MM.1S (cell line): ENCODE measurements around the gene OTULINL.

Experiments used
- DNase-seq: peaks from one replicate; pipeline ENCODE4 v3.0.0-alpha.2; 2015
- H2AFZ ChIP-seq: fragments of 300-600 bp; sonication (generic); 2 replicates; pipeline ENCODE4 v1.6.0; 2016; ENCODE audit warnings: antibody characterized with exemption, low read length
- H3F3A ChIP-seq: fragments of 300-600 bp; sonication (generic); 2 replicates; pipeline ENCODE4 v1.6.1; 2016; ENCODE audit warnings: mild to moderate bottlenecking, antibody characterized with exemption, low read length, moderate library complexity, mixed read lengths; ENCODE audit not compliant: insufficient read depth
- H3K27ac ChIP-seq: fragments of 300-600 bp; sonication (generic); 2 replicates; pipeline ENCODE4 v1.5.1; 2016; ENCODE audit warnings: mild to moderate bottlenecking, low read length
- H3K27me3 ChIP-seq: fragments of 300-600 bp; sonication (generic); replicated peaks from 2 replicates; pipeline ENCODE4 v1.6.0; 2016; ENCODE audit warnings: low read length; ENCODE audit not compliant: insufficient read depth
- H3K36me3 ChIP-seq: fragments of 300-600 bp; sonication (generic); replicated peaks from 2 replicates; pipeline ENCODE4 v1.6.1; 2016; ENCODE audit warnings: mild to moderate bottlenecking, low read length, mixed read lengths; ENCODE audit not compliant: insufficient read depth
- H3K4me1 ChIP-seq: fragments of 300-600 bp; sonication (generic); 2 replicates; pipeline ENCODE4 v1.6.1; 2016; ENCODE audit warnings: low read length, mixed read lengths
- H3K4me2 ChIP-seq: fragments of 300-600 bp; sonication (generic); 2 replicates; pipeline ENCODE4 v1.6.0; 2016; ENCODE audit warnings: low read depth, low read length
- H3K4me3 ChIP-seq: fragments of 300-600 bp; sonication (generic); 2 replicates; pipeline ENCODE4 v1.5.1; 2016; ENCODE audit warnings: low read length, mixed read lengths
- H3K79me2 ChIP-seq: fragments of 300-600 bp; sonication (generic); 2 replicates; pipeline ENCODE4 v1.6.1; 2016; ENCODE audit warnings: mixed run types, low read length, mixed read lengths
- H3K9ac ChIP-seq: fragments of 300-600 bp; sonication (generic); 2 replicates; pipeline ENCODE4 v1.6.1; 2016; ENCODE audit warnings: low read length, mixed read lengths
- H3K9me2 ChIP-seq: fragments of 300-600 bp; sonication (generic); replicated peaks from 2 replicates; pipeline ENCODE4 v1.6.1; 2016; ENCODE audit warnings: mild to moderate bottlenecking, low read length, mixed read lengths; ENCODE audit not compliant: insufficient read depth
- H3K9me3 ChIP-seq: fragments of 300-600 bp; sonication (generic); replicated peaks from 2 replicates; pipeline ENCODE4 v1.6.1; 2016; ENCODE audit warnings: mild to moderate bottlenecking, low read length, mixed read lengths; ENCODE audit not compliant: insufficient read depth
- H4K20me1 ChIP-seq: fragments of 300-600 bp; sonication (generic); 2 replicates; pipeline ENCODE4 v1.6.1; 2016; ENCODE audit warnings: mild to moderate bottlenecking, low read length, moderate library complexity, mixed read lengths; ENCODE audit not compliant: insufficient read depth
- CTCF ChIP-seq: fragments of 300-600 bp; sonication (generic); IDR thresholded peaks from 2 replicates; pipeline ENCODE4 v1.5.1; 2016; ENCODE audit warnings: antibody characterized with exemption, low read length, mixed read lengths
- EZH2 ChIP-seq: fragments of 300-600 bp; sonication (generic); optimal IDR thresholded peaks from 2 replicates; pipeline ENCODE3; 2017; ENCODE audit warnings: low read depth, mild to moderate bottlenecking, antibody characterized with exemption, low read length, mixed read lengths
- EZH2phosphoT487 ChIP-seq: fragments of 300-600 bp; sonication (generic); IDR thresholded peaks from 2 replicates; pipeline ENCODE4 v1.6.1; 2018; ENCODE audit warnings: antibody characterized with exemption, low read length

OTULINL gene

GRCh38 chr5:14594378-14595074 lies 12.9 kb downstream of the OTULINL start:
- peak overlapping the region; percentile 66 for H3K9ac ChIP-seq
- H3K79me2 ChIP-seq = peaks cover 96% of the 10 kb centered on the region

GRCh38 chr5:14595189-14595588 lies 13.6 kb downstream of the OTULINL start:
- peak; percentile 88 for DNase-seq
- Histone ChIP-seq H2AFZ (peak overlapping the region; percentile 28; the same call in 1 of the 2 replicates), H3F3A (peaks cover 44% of the 10 kb centered on the region), H3K27me3 (no peaks in the 10 kb centered on the region), H3K4me3 (peak overlapping the region; percentile 54), H3K27ac (peak overlapping the region; percentile 98), H3K9me2 (no peaks in the 10 kb centered on the region), H3K79me2 (peaks cover 96% of the 10 kb centered on the region), H3K9ac (peak overlapping the region; percentile 66), H3K36me3 (no peaks in the 10 kb centered on the region), H4K20me1 (no peaks in the 10 kb centered on the region), H3K4me1 (peaks cover 75% of the 10 kb centered on the region), H3K9me3 (no peaks in the 10 kb centered on the region), H3K4me2 (peak overlapping the region; percentile 99)
- no peak for TF ChIP-seq EZH2phosphoT487
- TF ChIP-seq EZH2 = no peak
- no peak for TF ChIP-seq CTCF

More at GRCh38 chr5:14594378-14595074, 12.9 kb downstream of the OTULINL start:
- Histone ChIP-seq H3K4me3 (peak overlapping the region; percentile 54), H3K4me1 (peaks cover 69% of the 10 kb centered on the region), H4K20me1 (no peaks in the 10 kb centered on the region), H3K27ac (peak overlapping the region; percentile 98), H3K4me2 (peak overlapping the region; percentile 99), H2AFZ (peak overlapping the region; percentile 28; the same call in 1 of the 2 replicates), H3K9me3 (no peaks in the 10 kb centered on the region), H3K36me3 (no peaks in the 10 kb centered on the region), H3F3A (peaks cover 44% of the 10 kb centered on the region), H3K9me2 (no peaks in the 10 kb centered on the region), H3K27me3 (no peaks in the 10 kb centered on the region)
- TF ChIP-seq EZH2 (no peak), EZH2phosphoT487 (no peak), CTCF (no peak)
- DNase-seq = no peak

GRCh38 chr5:14595891-14596290 lies 14.3 kb downstream of the OTULINL start:
- Histone ChIP-seq H3F3A (peaks cover 51% of the 10 kb centered on the region), H3K4me1 (peaks cover 79% of the 10 kb centered on the region), H2AFZ (no peak overlapping the region), H3K9me2 (no peaks in the 10 kb centered on the region), H4K20me1 (no peaks in the 10 kb centered on the region), H3K9me3 (no peaks in the 10 kb centered on the region), H3K4me3 (peak overlapping the region; percentile 54), H3K27me3 (no peaks in the 10 kb centered on the region), H3K79me2 (peaks cover 92% of the 10 kb centered on the region), H3K36me3 (no peaks in the 10 kb centered on the region), H3K4me2 (peak overlapping the region; percentile 99), H3K27ac (peak overlapping the region; percentile 98), H3K9ac (peak overlapping the region; percentile 66)
- no peak for TF ChIP-seq EZH2phosphoT487
- DNase-seq = no peak

- Histone ChIP-seq H4K20me1 (no peaks in the 10 kb centered on the region), H3K27ac (peak overlapping the region; percentile 98; the same call in 1 of the 2 replicates), H3K27me3 (no peaks in the 10 kb centered on the region), H2AFZ (no peak overlapping the region), H3K79me2 (peaks cover 89% of the 10 kb centered on the region), H3K4me3 (no peak overlapping the region), H3K9me3 (no peaks in the 10 kb centered on the region), H3K36me3 (no peaks in the 10 kb centered on the region), H3F3A (peaks cover 54% of the 10 kb centered on the region), H3K4me1 (peaks cover 89% of the 10 kb centered on the region), H3K9me2 (no peaks in the 10 kb centered on the region), H3K4me2 (peak overlapping the region; percentile 99), H3K9ac (no peak overlapping the region)
- peak; percentile 64 for DNase-seq
- no peak for TF ChIP-seq EZH2phosphoT487
- no peak for TF ChIP-seq EZH2
- TF ChIP-seq CTCF = no peak
These were observed 15.5 kb downstream of the OTULINL start for GRCh38 chr5:14597080-14597479.
